ENCODE measurements around the gene DZANK1. TPM values are rescaled to one million over a fixed set of nuclear protein-coding genes. Genes with fewer than 3 reads are reported as not detected.
A peak's percentile ranks its signal among the peaks of the same experiment; 100 is the strongest.
"Not testable (repeated sequence)": the region's sequence is repeated elsewhere in the genome, so short reads cannot be mapped to it uniquely, and the experiment has no call there.

Gene DZANK1
- total RNA-seq, 1 donor from 2014 or later = 1.9 TPM

DNA sequence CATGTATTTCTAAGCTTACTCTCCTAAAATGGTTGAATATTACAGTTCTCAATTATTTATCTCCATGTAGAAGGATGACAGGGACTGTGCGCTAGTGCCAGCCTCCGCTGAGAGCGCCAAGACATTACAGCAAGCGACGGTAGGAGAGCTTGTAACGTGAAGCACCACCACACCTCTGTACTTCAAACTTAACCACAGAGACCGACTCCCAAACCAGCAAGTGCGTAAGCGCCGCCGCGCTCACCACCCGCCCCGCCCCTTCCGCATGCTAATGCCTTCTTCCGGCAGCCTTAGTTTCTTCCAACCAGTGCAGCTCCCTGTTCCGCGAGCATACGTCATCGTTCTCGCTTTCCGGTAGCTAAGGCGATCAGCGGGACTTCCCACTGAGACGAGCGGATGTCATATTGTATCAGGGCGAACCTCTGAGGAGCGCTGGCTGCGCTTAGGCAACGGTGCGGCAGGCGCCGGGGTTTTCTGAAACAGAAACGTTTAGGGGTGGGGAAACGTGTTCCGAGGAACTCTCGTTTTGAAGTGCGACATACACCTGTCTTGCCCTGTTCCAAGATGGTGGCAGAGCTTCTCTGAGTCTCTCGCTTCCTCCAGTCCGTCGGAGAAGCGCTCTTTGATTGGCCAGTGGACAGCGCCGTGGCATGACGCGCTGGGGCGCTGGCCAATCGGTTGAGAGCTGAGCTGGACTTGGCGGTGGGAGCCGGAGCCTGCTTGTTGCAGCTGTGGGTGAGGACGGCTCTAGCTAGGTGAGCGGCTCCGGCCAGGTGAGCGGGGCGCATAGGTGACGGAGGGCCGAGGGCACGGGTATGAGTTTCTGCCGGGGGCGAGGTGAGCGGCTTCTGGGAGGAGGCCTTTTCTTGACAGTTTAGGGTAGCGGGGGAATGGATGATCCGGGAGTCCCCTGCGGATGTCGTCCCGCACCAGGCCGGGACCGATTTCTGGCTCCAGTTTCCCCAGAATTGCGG is 40.7 kb upstream of the DZANK1 start, which contains the start of gene SEC23B:
TSS of gene SEC23B (plus strand) at position 723 of the 974 bp plus-strand sequence. CDS start 2,896 bp downstream, outside the sequence.
- TF ChIP-seq, protein P1, sequence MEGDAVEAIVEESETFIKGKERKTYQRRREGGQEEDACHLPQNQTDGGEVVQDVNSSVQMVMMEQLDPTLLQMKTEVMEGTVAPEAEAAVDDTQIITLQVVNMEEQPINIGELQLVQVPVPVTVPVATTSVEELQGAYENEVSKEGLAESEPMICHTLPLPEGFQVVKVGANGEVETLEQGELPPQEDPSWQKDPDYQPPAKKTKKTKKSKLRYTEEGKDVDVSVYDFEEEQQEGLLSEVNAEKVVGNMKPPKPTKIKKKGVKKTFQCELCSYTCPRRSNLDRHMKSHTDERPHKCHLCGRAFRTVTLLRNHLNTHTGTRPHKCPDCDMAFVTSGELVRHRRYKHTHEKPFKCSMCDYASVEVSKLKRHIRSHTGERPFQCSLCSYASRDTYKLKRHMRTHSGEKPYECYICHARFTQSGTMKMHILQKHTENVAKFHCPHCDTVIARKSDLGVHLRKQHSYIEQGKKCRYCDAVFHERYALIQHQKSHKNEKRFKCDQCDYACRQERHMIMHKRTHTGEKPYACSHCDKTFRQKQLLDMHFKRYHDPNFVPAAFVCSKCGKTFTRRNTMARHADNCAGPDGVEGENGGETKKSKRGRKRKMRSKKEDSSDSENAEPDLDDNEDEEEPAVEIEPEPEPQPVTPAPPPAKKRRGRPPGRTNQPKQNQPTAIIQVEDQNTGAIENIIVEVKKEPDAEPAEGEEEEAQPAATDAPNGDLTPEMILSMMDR (IDR thresholded peaks at IDR 0.05) = no peak
- H3K9me3 Mint-ChIP-seq (ENCODE audit: unreplicated experiment) = no peaks in the 10 kb centered on the region
- DNase-seq (ENCODE audit: extremely low spot score, unreplicated experiment) = peak; percentile 97
- H3K27ac Mint-ChIP-seq (ENCODE audit: unreplicated experiment) = peak within 1 kb of the TSS; percentile 99
- peak within 1 kb of the TSS; percentile 99 for H3K4me3 Mint-ChIP-seq (ENCODE audit: unreplicated experiment)
- peaks cover 21% of the 10 kb centered on the region for H3K36me3 Mint-ChIP-seq (ENCODE audit: unreplicated experiment)
- H3K27me3 Mint-ChIP-seq (ENCODE audit: unreplicated experiment) = peaks cover 4% of the 10 kb centered on the region
- H3K4me1 Mint-ChIP-seq (ENCODE audit: unreplicated experiment) = peaks cover 21% of the 10 kb centered on the region

DNA sequence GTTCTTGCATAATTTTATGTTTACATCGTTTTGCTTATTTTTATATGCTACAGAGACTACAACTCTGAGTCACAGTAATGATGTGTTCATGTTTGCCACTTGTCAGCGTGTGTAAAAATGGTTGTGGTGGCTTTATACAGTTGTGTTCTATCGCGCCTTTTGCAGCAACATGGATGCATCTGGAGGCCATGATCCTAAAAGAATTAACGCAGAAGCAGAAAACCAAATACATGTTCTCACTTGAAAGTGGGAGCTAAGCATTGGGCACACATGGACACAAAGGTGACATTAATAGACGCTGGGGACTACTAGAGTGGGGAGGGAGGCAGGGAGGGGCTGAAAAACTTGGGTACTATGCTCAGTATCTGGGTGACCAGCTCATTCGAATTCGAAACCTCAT is 39.9 kb upstream of the DZANK1 start:
- H3K4me3 Mint-ChIP-seq (ENCODE audit: unreplicated experiment) = peak overlapping the region; percentile 99
- no peak for DNase-seq (ENCODE audit: extremely low spot score, unreplicated experiment)
- no peaks in the 10 kb centered on the region for H3K9me3 Mint-ChIP-seq (ENCODE audit: unreplicated experiment)
- peak overlapping the region; percentile 99 for H3K27ac Mint-ChIP-seq (ENCODE audit: unreplicated experiment)
- H3K4me1 Mint-ChIP-seq (ENCODE audit: unreplicated experiment) = peaks cover 21% of the 10 kb centered on the region
- peaks cover 16% of the 10 kb centered on the region for H3K36me3 Mint-ChIP-seq (ENCODE audit: unreplicated experiment)
- TF ChIP-seq, protein P1 (IDR thresholded peaks at IDR 0.05) = no peak
- peaks cover 8% of the 10 kb centered on the region for H3K27me3 Mint-ChIP-seq (ENCODE audit: unreplicated experiment)

DNA sequence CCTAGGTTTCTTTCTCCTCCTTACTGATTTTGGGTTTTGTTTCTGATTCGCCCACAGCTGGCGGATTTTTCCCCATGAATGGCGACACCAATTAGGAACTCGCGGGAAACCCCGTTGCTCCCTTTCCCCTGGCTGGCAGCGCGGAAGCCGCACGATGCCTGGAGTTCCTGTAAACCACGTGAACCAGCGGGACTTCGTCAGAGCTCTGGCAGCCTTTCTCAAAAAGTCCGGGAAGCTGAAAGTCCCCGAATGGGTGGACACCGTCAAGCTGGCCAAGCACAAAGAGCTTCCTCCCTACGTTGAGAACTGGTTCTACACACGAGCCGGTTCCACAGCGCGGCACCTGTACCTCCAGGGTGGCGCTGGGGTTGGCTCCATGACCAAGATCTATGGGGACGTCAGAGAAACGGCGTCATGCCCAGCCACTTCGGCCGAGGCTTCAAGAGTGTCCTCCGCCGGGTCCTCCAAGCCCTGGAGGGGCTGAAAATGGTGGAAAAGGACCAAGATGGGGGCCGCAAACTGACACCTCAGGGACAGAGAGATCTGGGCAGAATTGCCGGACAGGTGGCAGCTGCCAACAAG is 37.7 kb upstream of the DZANK1 start:
- no peak overlapping the region for H3K27ac Mint-ChIP-seq (ENCODE audit: unreplicated experiment)
- H3K36me3 Mint-ChIP-seq (ENCODE audit: unreplicated experiment) = no peaks in the 10 kb centered on the region
- no peaks in the 10 kb centered on the region for H3K9me3 Mint-ChIP-seq (ENCODE audit: unreplicated experiment)
- TF ChIP-seq, protein P1 (IDR thresholded peaks at IDR 0.05) = no peak
- no peak for DNase-seq (ENCODE audit: extremely low spot score, unreplicated experiment)
- H3K4me1 Mint-ChIP-seq (ENCODE audit: unreplicated experiment) = peaks cover 21% of the 10 kb centered on the region
- peaks cover 8% of the 10 kb centered on the region for H3K27me3 Mint-ChIP-seq (ENCODE audit: unreplicated experiment)
- no peak overlapping the region for H3K4me3 Mint-ChIP-seq (ENCODE audit: unreplicated experiment)

DNA sequence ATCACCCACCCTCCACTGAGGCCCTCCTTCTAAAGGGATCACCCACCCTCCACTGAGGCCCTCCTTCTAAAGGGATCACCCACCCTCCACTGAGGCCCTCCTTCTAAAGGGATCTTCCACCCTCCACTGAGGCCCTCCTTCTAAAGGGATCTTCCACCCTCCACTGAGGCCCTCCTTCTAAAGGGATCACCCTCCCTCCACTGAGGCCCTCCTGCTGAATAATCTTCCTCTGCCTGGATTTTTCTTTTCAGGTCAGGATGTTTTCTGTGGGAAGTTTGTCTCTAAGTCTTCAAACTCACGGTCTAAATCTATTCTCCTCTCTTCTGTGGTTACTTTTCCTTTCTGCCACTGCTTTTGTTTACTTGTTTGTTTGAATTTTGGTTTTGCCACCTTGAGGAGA is 34.8 kb upstream of the DZANK1 start:
- not testable (repeated sequence) for H3K27ac Mint-ChIP-seq (ENCODE audit: unreplicated experiment)

DNA sequence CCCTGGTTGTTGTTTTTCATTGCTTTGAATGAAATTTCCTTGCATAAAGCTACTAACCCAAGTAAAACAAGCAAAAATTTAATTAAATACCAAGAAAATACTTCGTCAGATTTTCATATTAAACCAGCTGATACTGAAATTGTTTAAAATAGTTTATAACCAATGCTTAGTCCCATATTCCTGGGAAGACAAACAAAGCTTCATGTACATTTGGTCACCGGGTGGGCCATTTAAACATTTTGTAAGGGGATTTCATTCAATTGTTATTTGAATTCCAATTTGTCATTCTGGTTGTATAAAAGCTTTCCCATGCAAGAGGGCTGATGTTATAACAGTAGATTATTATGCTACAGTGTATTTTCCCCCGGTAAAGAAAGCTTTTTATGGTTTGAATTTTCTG is 30.8 kb upstream of the DZANK1 start:
- peaks cover 12% of the 10 kb centered on the region for H3K4me1 Mint-ChIP-seq (ENCODE audit: unreplicated experiment)
- peaks cover 4% of the 10 kb centered on the region for H3K27me3 Mint-ChIP-seq (ENCODE audit: unreplicated experiment)
- no peaks in the 10 kb centered on the region for H3K9me3 Mint-ChIP-seq (ENCODE audit: unreplicated experiment)
- no peaks in the 10 kb centered on the region for H3K36me3 Mint-ChIP-seq (ENCODE audit: unreplicated experiment)
- TF ChIP-seq, protein P1 (IDR thresholded peaks at IDR 0.05) = no peak
- peak overlapping the region; percentile 74 for H3K27ac Mint-ChIP-seq (ENCODE audit: unreplicated experiment)
- DNase-seq (ENCODE audit: extremely low spot score, unreplicated experiment) = no peak
- peak overlapping the region; percentile 94 for H3K4me3 Mint-ChIP-seq (ENCODE audit: unreplicated experiment)

More for the DNA sequence above, 34.8 kb upstream of the DZANK1 start:
- H3K9me3 Mint-ChIP-seq (ENCODE audit: unreplicated experiment); H3K36me3 Mint-ChIP-seq (ENCODE audit: unreplicated experiment); H3K4me1 Mint-ChIP-seq (ENCODE audit: unreplicated experiment); H3K27me3 Mint-ChIP-seq (ENCODE audit: unreplicated experiment); DNase-seq (ENCODE audit: extremely low spot score, unreplicated experiment); H3K4me3 Mint-ChIP-seq (ENCODE audit: unreplicated experiment): not testable (repeated sequence)
